PC-9 (cell line): ENCODE results near the gene BRAF.

Source experiments
- CTCF ChIP-seq: fragments of 200-600 bp; sonication (generic); conservative IDR thresholded peaks from 2 replicates; pipeline ENCODE4 v1.6.1; 2017; ENCODE audit warnings: mixed run types, antibody characterized with exemption, mild to moderate bottlenecking, moderate library complexity
- EZH2 ChIP-seq: fragments of 200-600 bp; sonication (generic); IDR thresholded peaks from 2 replicates; pipeline ENCODE4 v1.8.0; 2017; ENCODE audit warnings: antibody characterized with exemption, low read depth

- no peak for TF ChIP-seq CTCF
- TF ChIP-seq EZH2, result no peak
Measured at GRCh38 chr7:140864732-140865131, 60.0 kb downstream of the BRAF start.
